Measurements from ENCODE around the gene FAM110C. TPM values are rescaled to one million over a fixed set of nuclear protein-coding genes. Genes with fewer than 3 reads are reported as not detected.
"Not testable (repeated sequence)": the region's sequence is repeated elsewhere in the genome, so short reads cannot be mapped to it uniquely, and the experiment has no call there.

The FAM110C gene
- total RNA-seq, 1 donor from 2014 or later = 9.2 TPM

- Histone ChIP-seq H3K36me3 (ENCODE audit: control insufficient read depth, insufficient read depth, low read length) (no peaks in the 10 kb centered on the region), H3K27me3 (ENCODE audit: control insufficient read depth, insufficient read depth, low read length) (no peaks in the 10 kb centered on the region), H3K4me3 (ENCODE audit: low read depth, low read length) (no peak overlapping the region)
- DNase-seq (ENCODE audit: low read depth) (no peak), FAIRE-seq (no peak)
- no peak for TF ChIP-seq CTCF (IDR thresholded peaks at IDR 0.05; ENCODE audit: insufficient read depth, low read length, severe bottlenecking)
Observed at GRCh38 chr2:28406-28975, 17.8 kb downstream of the FAM110C start.

GRCh38 chr2:26891-27290 is 19.4 kb downstream of the FAM110C start:
- H3K36me3 ChIP-seq (ENCODE audit: control insufficient read depth, insufficient read depth, low read length) = no peaks in the 10 kb centered on the region
- H3K27me3 ChIP-seq (ENCODE audit: control insufficient read depth, insufficient read depth, low read length) = no peaks in the 10 kb centered on the region
- FAIRE-seq (no peak), DNase-seq (ENCODE audit: low read depth) (no peak)
- TF ChIP-seq CTCF (IDR thresholded peaks at IDR 0.05; ENCODE audit: insufficient read depth, low read length, severe bottlenecking) = no peak
- no peak overlapping the region for H3K4me3 ChIP-seq (ENCODE audit: low read depth, low read length)

GRCh38 chr2:25543-25942 is 20.8 kb downstream of the FAM110C start:
- FAIRE-seq = no peak
- H3K27me3 ChIP-seq (ENCODE audit: control insufficient read depth, insufficient read depth, low read length) = no peaks in the 10 kb centered on the region
- TF ChIP-seq CTCF (IDR thresholded peaks at IDR 0.05; ENCODE audit: insufficient read depth, low read length, severe bottlenecking) = no peak
- DNase-seq (ENCODE audit: low read depth) = no peak
- no peaks in the 10 kb centered on the region for H3K36me3 ChIP-seq (ENCODE audit: control insufficient read depth, insufficient read depth, low read length)
- no peak overlapping the region for H3K4me3 ChIP-seq (ENCODE audit: low read depth, low read length)

GRCh38 chr2:24591-24990 is 21.7 kb downstream of the FAM110C start:
- H3K27me3 ChIP-seq (ENCODE audit: control insufficient read depth, insufficient read depth, low read length); FAIRE-seq; H3K36me3 ChIP-seq (ENCODE audit: control insufficient read depth, insufficient read depth, low read length); H3K4me3 ChIP-seq (ENCODE audit: low read depth, low read length); DNase-seq (ENCODE audit: low read depth): not testable (repeated sequence)

- FAIRE-seq = no peak
- DNase-seq (ENCODE audit: low read depth) = no peak
- H3K4me3 ChIP-seq (ENCODE audit: low read depth, low read length) = no peak overlapping the region
- no peak for TF ChIP-seq CTCF (IDR thresholded peaks at IDR 0.05; ENCODE audit: insufficient read depth, low read length, severe bottlenecking)
- H3K27me3 ChIP-seq (ENCODE audit: control insufficient read depth, insufficient read depth, low read length) = no peaks in the 10 kb centered on the region
- H3K36me3 ChIP-seq (ENCODE audit: control insufficient read depth, insufficient read depth, low read length) = no peaks in the 10 kb centered on the region
Observed at GRCh38 chr2:24107-24506, 22.2 kb downstream of the FAM110C start.

GRCh38 chr2:23283-23682 is 23.0 kb downstream of the FAM110C start:
- TF ChIP-seq CTCF (IDR thresholded peaks at IDR 0.05; ENCODE audit: insufficient read depth, low read length, severe bottlenecking) = no peak
- no peaks in the 10 kb centered on the region for H3K27me3 ChIP-seq (ENCODE audit: control insufficient read depth, insufficient read depth, low read length)
- H3K36me3 ChIP-seq (ENCODE audit: control insufficient read depth, insufficient read depth, low read length) = no peaks in the 10 kb centered on the region
- DNase-seq (ENCODE audit: low read depth) = no peak
- FAIRE-seq = no peak
- no peak overlapping the region for H3K4me3 ChIP-seq (ENCODE audit: low read depth, low read length)

- not testable (repeated sequence) for H3K36me3 ChIP-seq (ENCODE audit: control insufficient read depth, insufficient read depth, low read length); H3K27me3 ChIP-seq (ENCODE audit: control insufficient read depth, insufficient read depth, low read length); DNase-seq (ENCODE audit: low read depth); FAIRE-seq; H3K4me3 ChIP-seq (ENCODE audit: low read depth, low read length)
Observed at GRCh38 chr2:22244-22643, 24.1 kb downstream of the FAM110C start.

GRCh38 chr2:20259-20658 is 26.0 kb downstream of the FAM110C start:
- not testable (repeated sequence) for FAIRE-seq; H3K36me3 ChIP-seq (ENCODE audit: control insufficient read depth, insufficient read depth, low read length); H3K27me3 ChIP-seq (ENCODE audit: control insufficient read depth, insufficient read depth, low read length); H3K4me3 ChIP-seq (ENCODE audit: low read depth, low read length); DNase-seq (ENCODE audit: low read depth)

All from bronchial epithelial cell (primary cell).